ENCODE measurements around the gene RASAL2. TPM values are rescaled to one million over a fixed set of nuclear protein-coding genes. Genes with fewer than 3 reads are reported as not detected.

Gene RASAL2
- total and polyA plus RNA-seq, 9 of the 15 experiments (the other 6 are each of a cell fraction or from before 2014, with no cell fraction given): 0.13 to 1.0 (median 0.62) TPM

DNA sequence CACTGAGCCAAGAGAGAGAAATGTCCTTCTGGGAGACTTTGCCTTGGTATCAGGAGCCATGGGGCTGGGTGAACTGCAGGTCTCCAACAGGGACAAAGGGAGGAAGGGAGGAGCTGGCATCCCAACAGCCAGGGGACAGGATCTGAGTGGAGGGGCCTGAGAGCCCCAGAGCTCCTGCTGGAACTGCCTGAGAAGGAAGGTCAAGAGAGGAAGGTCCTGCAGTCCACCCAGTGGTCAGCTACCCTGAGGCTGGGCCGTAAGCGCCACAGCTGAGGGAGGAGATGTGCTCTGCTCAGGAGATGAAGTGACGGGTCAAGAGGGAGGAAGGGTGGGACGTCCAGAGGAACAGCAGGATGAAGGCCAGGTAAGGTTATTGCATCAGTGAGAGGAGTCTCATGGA lies 410.4 kb downstream of the RASAL2 start:
- H3K4me3 ChIP-seq: no peak overlapping the region
- no peaks in the 10 kb centered on the region; the same call in 1 of the 2 replicates for H4K20me1 ChIP-seq (replicated peaks; ENCODE audit: control insufficient read depth, insufficient read depth, low read length)
- H2AFZ ChIP-seq (ENCODE audit: low read depth, low read length): no peak overlapping the region
- no peak overlapping the region for H3K4me2 ChIP-seq (ENCODE audit: insufficient read depth, low read length)
- no peak for ATAC-seq
- POLR2A ChIA-PET: interaction anchor here (0.9 kb wide), 1 partner anchor 9 kb away, joined by 3 read pairs; no protein-coding TSS in a partner anchor
- peaks cover 4 to 8% of the 10 kb centered on the region in 2 experiments; a peak in 2 of 5 replicates for H3K4me1 ChIP-seq (replicated peaks in 1 of 2; ENCODE audit: control insufficient read depth in 2 of 2, insufficient read depth in 2 of 2, low read length in 2 of 2)
- H3K27me3 ChIP-seq (ENCODE audit: control insufficient read depth in 2 of 2, insufficient read depth in 2 of 2, low read length in 2 of 2): peaks cover 9 to 40% of the 10 kb centered on the region in 2 experiments; a peak in 3 of 5 replicates
- no peaks in the 10 kb centered on the region for H3K79me2 ChIP-seq (ENCODE audit: control insufficient read depth, insufficient read depth, low read length)
- CTCF ChIA-PET (ENCODE audit: low intra/inter-chr PET ratio): no interaction called here
- no peak overlapping the region for H3K9ac ChIP-seq (ENCODE audit: insufficient read depth in 1 of 2, low read depth in 2 of 2, low read length in 2 of 2)
- intact Hi-C loops (cut with micrococcal nuclease): no loop called here
- no peak overlapping the region for H3K27ac ChIP-seq (ENCODE audit: extremely low read depth, low read depth, low read length)
- 6% methylated on average over 4 of the region's 4 CpGs for WGBS (ENCODE audit: insufficient coverage, low coverage, missing lambda C conversion rate)
- DNase-seq (ENCODE audit: extremely low read depth in 1 of 4, low spot score in 3 of 4): no peak
- in situ Hi-C loops (cut with MboI): no loop called here
- H3K36me3 ChIP-seq (ENCODE audit: control insufficient read depth, insufficient read depth, low read length): no peaks in the 10 kb centered on the region
- H3K9me1 ChIP-seq (ENCODE audit: control insufficient read depth, insufficient read depth, low read length): peaks cover 3% of the 10 kb centered on the region
- no peak for FAIRE-seq
- no peaks in the 10 kb centered on the region for H3K9me3 ChIP-seq (replicated peaks; ENCODE audit: control insufficient read depth, insufficient read depth, low read depth, low read length)
- no TSS peak for BruUV-seq (replicated peaks)
- TF ChIP-seq GABPA (tag; conservative IDR thresholded peaks at IDR 0.05; ENCODE audit: low read depth) (no peak), SRSF9 (IDR thresholded peaks at IDR 0.05; ENCODE audit: borderline replicate concordance, low read depth, low read length) (no peak), MXI1 (IDR thresholded peaks at IDR 0.05; ENCODE audit: low read depth, low read length) (no peak), RCOR1 (IDR thresholded peaks at IDR 0.05; ENCODE audit: borderline replicate concordance in 1 of 2, low read depth in 2 of 2, low read length in 2 of 2) (no peak)
- TF ChIP-seq, protein P1, sequence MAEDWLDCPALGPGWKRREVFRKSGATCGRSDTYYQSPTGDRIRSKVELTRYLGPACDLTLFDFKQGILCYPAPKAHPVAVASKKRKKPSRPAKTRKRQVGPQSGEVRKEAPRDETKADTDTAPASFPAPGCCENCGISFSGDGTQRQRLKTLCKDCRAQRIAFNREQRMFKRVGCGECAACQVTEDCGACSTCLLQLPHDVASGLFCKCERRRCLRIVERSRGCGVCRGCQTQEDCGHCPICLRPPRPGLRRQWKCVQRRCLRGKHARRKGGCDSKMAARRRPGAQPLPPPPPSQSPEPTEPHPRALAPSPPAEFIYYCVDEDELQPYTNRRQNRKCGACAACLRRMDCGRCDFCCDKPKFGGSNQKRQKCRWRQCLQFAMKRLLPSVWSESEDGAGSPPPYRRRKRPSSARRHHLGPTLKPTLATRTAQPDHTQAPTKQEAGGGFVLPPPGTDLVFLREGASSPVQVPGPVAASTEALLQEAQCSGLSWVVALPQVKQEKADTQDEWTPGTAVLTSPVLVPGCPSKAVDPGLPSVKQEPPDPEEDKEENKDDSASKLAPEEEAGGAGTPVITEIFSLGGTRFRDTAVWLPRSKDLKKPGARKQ (CRISPR knock-in tag; IDR thresholded peaks at IDR 0.05): no peak
- TF ChIP-seq, protein P2, sequence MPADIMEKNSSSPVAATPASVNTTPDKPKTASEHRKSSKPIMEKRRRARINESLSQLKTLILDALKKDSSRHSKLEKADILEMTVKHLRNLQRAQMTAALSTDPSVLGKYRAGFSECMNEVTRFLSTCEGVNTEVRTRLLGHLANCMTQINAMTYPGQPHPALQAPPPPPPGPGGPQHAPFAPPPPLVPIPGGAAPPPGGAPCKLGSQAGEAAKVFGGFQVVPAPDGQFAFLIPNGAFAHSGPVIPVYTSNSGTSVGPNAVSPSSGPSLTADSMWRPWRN (IDR thresholded peaks at IDR 0.05; ENCODE audit: low read depth): no peak
- TF ChIP-seq, protein P3, sequence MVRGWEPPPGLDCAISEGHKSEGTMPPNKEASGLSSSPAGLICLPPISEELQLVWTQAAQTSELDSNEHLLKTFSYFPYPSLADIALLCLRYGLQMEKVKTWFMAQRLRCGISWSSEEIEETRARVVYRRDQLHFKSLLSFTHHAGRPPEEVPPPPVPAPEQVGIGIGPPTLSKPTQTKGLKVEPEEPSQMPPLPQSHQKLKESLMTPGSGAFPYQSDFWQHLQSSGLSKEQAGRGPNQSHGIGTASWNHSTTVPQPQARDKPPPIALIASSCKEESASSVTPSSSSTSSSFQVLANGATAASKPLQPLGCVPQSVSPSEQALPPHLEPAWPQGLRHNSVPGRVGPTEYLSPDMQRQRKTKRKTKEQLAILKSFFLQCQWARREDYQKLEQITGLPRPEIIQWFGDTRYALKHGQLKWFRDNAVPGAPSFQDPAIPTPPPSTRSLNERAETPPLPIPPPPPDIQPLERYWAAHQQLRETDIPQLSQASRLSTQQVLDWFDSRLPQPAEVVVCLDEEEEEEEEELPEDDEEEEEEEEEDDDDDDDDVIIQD (CRISPR knock-in tag; IDR thresholded peaks at IDR 0.05): no peak
- TF ChIP-seq, protein P4, sequence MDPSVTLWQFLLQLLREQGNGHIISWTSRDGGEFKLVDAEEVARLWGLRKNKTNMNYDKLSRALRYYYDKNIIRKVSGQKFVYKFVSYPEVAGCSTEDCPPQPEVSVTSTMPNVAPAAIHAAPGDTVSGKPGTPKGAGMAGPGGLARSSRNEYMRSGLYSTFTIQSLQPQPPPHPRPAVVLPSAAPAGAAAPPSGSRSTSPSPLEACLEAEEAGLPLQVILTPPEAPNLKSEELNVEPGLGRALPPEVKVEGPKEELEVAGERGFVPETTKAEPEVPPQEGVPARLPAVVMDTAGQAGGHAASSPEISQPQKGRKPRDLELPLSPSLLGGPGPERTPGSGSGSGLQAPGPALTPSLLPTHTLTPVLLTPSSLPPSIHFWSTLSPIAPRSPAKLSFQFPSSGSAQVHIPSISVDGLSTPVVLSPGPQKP (CRISPR knock-in tag; IDR thresholded peaks at IDR 0.05): no peak
- TF ChIP-seq, protein P5, sequence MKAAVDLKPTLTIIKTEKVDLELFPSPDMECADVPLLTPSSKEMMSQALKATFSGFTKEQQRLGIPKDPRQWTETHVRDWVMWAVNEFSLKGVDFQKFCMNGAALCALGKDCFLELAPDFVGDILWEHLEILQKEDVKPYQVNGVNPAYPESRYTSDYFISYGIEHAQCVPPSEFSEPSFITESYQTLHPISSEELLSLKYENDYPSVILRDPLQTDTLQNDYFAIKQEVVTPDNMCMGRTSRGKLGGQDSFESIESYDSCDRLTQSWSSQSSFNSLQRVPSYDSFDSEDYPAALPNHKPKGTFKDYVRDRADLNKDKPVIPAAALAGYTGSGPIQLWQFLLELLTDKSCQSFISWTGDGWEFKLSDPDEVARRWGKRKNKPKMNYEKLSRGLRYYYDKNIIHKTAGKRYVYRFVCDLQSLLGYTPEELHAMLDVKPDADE (conservative IDR thresholded peaks at IDR 0.05; ENCODE audit: control insufficient read depth, low read depth, low read length): no peak
- TF ChIP-seq, protein P6, sequence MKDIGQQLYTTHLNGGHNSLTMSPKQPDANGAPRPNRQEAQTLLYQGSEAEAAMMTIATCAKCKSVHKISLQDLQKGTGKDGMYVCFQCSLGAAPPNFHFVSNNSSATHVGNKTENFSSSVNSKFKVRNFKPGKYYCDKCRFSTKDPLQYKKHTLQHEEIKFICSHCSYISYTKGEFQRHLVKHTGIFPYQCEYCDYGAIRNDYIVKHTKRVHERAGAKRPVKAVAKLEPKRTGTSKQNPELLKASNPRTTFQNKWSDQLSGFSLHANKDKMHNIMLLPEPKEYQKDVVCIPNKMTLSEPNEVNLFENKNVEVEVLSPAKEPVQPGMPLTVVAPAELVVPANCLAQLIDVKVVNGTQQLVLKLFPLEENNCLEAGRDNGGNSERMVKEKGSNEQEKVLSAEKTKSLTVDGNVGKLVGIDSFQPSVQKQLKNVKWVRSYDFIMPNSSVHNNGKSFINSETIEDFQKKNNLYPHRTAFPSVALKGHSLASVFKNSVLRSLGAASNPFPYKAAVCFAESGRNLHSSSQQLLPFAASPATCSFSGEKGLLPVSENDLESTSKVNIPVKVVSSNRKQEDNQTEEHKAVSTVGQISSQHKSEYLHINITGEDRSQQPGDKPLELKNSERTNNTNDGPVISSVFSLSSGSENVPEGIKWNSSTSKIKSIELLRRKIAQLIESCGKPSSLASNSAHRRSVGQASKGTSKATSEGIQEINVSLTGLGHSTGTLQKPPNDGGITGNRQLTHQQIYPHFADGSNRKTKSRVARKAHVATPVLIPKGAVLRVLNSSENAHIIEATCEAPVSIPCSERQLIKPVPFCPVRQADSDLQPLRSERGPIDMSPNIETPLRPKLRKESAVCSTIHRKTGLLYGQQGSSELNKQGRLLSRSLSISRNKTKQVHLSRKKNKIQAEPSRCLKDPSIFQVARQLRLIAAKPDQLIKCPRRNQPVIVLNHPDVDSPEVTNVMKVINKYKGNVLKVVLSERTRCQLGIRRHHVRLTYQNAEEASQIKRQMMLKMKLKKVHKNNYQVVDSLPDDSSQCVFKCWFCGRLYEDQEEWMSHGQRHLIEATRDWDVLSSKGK (CRISPR knock-in tag; IDR thresholded peaks at IDR 0.05): no peak

All from K562 (cell line).